Prostate gland (tissue), 2 donors: ENCODE data around the gene TPD52L1. TPM values are rescaled to one million over a fixed set of nuclear protein-coding genes. Genes with fewer than 3 reads are reported as not detected.

Experiments
- DNase-seq: peaks from one replicate; pipeline ENCODE4 v3.0.0-alpha.2; 2019; ENCODE audit warnings: low spot score
- H3K27ac ChIP-seq, 2 donors: fragments of 200-600 bp; sonication (generic); 2 replicates each; pipeline ENCODE4 v1.5.1; 2017 to 2019
- H3K27me3 ChIP-seq: fragments of 200-600 bp; sonication (generic); replicated peaks from 2 replicates; pipeline ENCODE4 v1.5.1; 2019; ENCODE audit not compliant: insufficient read depth
- H3K36me3 ChIP-seq, 2 donors: fragments of 200-600 bp; sonication (generic); 1 replicate in 1 of 2; 2 replicates in 1 of 2; pipeline versions ENCODE4 v1.5.1 to v1.8.1; 2017 to 2019
- H3K4me1 ChIP-seq: fragments of 200-600 bp; sonication (generic); replicated peaks from 2 replicates; pipeline ENCODE4 v1.5.1; 2019
- H3K4me3 ChIP-seq, 2 donors: fragments of 200-600 bp; sonication (generic); 2 replicates each; pipeline ENCODE4 v1.5.1; 2017 to 2019
- H3K9me3 ChIP-seq: fragments of 200-600 bp; sonication (generic); 2 replicates; pipeline ENCODE4 v1.5.1; 2017
- CTCF ChIP-seq, 4 experiments: fragments of 200-600 bp in 2 of 4; fragments of 450-650 bp in 2 of 4; sonication (generic) in 2 of 4; IDR thresholded peaks; 1 replicate in 3 of 4; 2 replicates in 1 of 4; pipeline ENCODE4 v1.5.1; 2016 to 2019; ENCODE audit warnings: antibody characterized with exemption in 4 of 4, mild to moderate bottlenecking in 2 of 4, moderate library complexity in 2 of 4
- POLR2A ChIP-seq: fragments of 450-650 bp; IDR thresholded peaks from one replicate; pipeline ENCODE4 v1.6.1; 2016; ENCODE audit warnings: antibody characterized with exemption, mild to moderate bottlenecking
- POLR2AphosphoS5 ChIP-seq: sonication (generic); formaldehyde crosslinking; IDR thresholded peaks from one replicate; pipeline ENCODE4 v1.6.1; 2017; ENCODE audit warnings: antibody characterized with exemption
- WGBS: methylation state at CpG from one replicate; pipeline ENCODE4 v1.1.5; 2018; 5-methylcytosine and 5-hydroxymethylcytosine counted together
- intact Hi-C: fragments of 100-400 bp; cut with DNase I; formaldehyde crosslinking; loops from one replicate; pipeline ENCODE4 v1.14.2; 2022
- total RNA-seq, 2 donors: library from RNA; depleted of rRNA; stranded (reverse); fragments of >200 nt; gene quantifications; one replicate each; pipeline ENCODE4 v1.1.0, GENCODE V29; 2016

The TPD52L1 gene
- total RNA-seq, 2 donors from 2014 or later, result 63.9 to 105 TPM

GRCh38 chr6:125262016-125263013 is 108.7 kb downstream of the TPD52L1 start:
- no peaks in the 10 kb centered on the region for H3K36me3 ChIP-seq
- WGBS, result 84% methylated on average over 12 of the region's 12 CpGs
- no peak overlapping the region for H3K27ac ChIP-seq
- intact Hi-C loops, result no loop called here
- H3K4me3 ChIP-seq, result no peak overlapping the region
- DNase-seq, result no peak
- H3K4me1 ChIP-seq, result no peaks in the 10 kb centered on the region
- no peaks in the 10 kb centered on the region for H3K27me3 ChIP-seq
- no peak for TF ChIP-seq POLR2AphosphoS5
- TF ChIP-seq POLR2A, result no peak
- TF ChIP-seq CTCF (IDR thresholded peaks at IDR 0.05), result no peak
- H3K9me3 ChIP-seq, result no peaks in the 10 kb centered on the region

- Histone ChIP-seq H3K4me3 (no peak overlapping the region), H3K36me3 (no peaks in the 10 kb centered on the region), H3K27me3 (no peaks in the 10 kb centered on the region), H3K27ac (no peak overlapping the region), H3K4me1 (no peaks in the 10 kb centered on the region), H3K9me3 (no peaks in the 10 kb centered on the region)
- WGBS, result 78% methylated on average over 4 of the region's 4 CpGs
- DNase-seq, result no peak
- TF ChIP-seq POLR2A (no peak), POLR2AphosphoS5 (no peak), CTCF (IDR thresholded peaks at IDR 0.05) (no peak)
- intact Hi-C loops, result no loop called here
These were observed 110.9 kb downstream of the TPD52L1 start for GRCh38 chr6:125264476-125264875.

- H3K27me3 ChIP-seq, result no peaks in the 10 kb centered on the region
- H3K4me1 ChIP-seq, result no peaks in the 10 kb centered on the region
- TF ChIP-seq CTCF (IDR thresholded peaks at IDR 0.05), result no peak
- TF ChIP-seq POLR2A, result no peak
- no peak for TF ChIP-seq POLR2AphosphoS5
- H3K9me3 ChIP-seq, result no peaks in the 10 kb centered on the region
- H3K27ac ChIP-seq, result no peak overlapping the region
- 96% methylated on average over 12 of the region's 12 CpGs for WGBS
- intact Hi-C loops, result no loop called here
- no peak for DNase-seq
- no peak overlapping the region for H3K4me3 ChIP-seq
- no peaks in the 10 kb centered on the region for H3K36me3 ChIP-seq
These were observed 114.4 kb downstream of the TPD52L1 start for GRCh38 chr6:125267806-125268523.

GRCh38 chr6:125268765-125269164 is 115.2 kb downstream of the TPD52L1 start:
- no peaks in the 10 kb centered on the region for H3K9me3 ChIP-seq
- H3K4me3 ChIP-seq, result no peak overlapping the region
- no peak for DNase-seq
- intact Hi-C loops, result no loop called here
- H3K4me1 ChIP-seq, result no peaks in the 10 kb centered on the region
- H3K36me3 ChIP-seq, result no peaks in the 10 kb centered on the region
- no peak overlapping the region for H3K27ac ChIP-seq
- H3K27me3 ChIP-seq, result no peaks in the 10 kb centered on the region
- TF ChIP-seq CTCF (IDR thresholded peaks at IDR 0.05), result no peak
- no peak for TF ChIP-seq POLR2A
- TF ChIP-seq POLR2AphosphoS5, result no peak
- 97% methylated on average over 4 of the region's 4 CpGs for WGBS
